GM21526 (cell line): Measurements from ENCODE around the gene GPR132.
A peak's percentile ranks its signal among the peaks of the same experiment; 100 is the strongest.
"Not testable (repeated sequence)": the region's sequence is repeated elsewhere in the genome, so short reads cannot be mapped to it uniquely, and the experiment has no call there.

ENCODE experiments used
- ATAC-seq: cut with Tn5 transposase; IDR thresholded peaks from one replicate; pipeline ENCODE4 v1.9.1; 2021; ENCODE audit warnings: moderate library complexity; ENCODE audit not compliant: unreplicated experiment, low FRiP score

GPR132 gene

GRCh38 chr14:105065280-105066228, at the start of gene GPR132:
Gene GPR132, minus strand, starts transcription at chr14:105065430. Its CDS starts 10,010 bp downstream, at chr14:105055420.
- ATAC-seq, result peak; percentile 48

GRCh38 chr14:105109243-105109642, 44.0 kb upstream of the GPR132 start:
- not testable (repeated sequence) for ATAC-seq

- ATAC-seq, result no peak
Observed at GRCh38 chr14:105108516-105108864, 43.3 kb upstream of the GPR132 start.

- ATAC-seq, result no peak
Observed at GRCh38 chr14:105107781-105108515, 42.7 kb upstream of the GPR132 start.

- no peak for ATAC-seq
Observed at GRCh38 chr14:105107351-105107750, 42.1 kb upstream of the GPR132 start.

- no peak for ATAC-seq
Observed at GRCh38 chr14:105105158-105105557, 39.9 kb upstream of the GPR132 start.

GRCh38 chr14:105102893-105103292, 37.7 kb upstream of the GPR132 start:
- ATAC-seq, result no peak

GRCh38 chr14:105102361-105102870, 37.2 kb upstream of the GPR132 start:
- ATAC-seq, result no peak

GRCh38 chr14:105100910-105101309, 35.7 kb upstream of the GPR132 start:
- no peak for ATAC-seq

GRCh38 chr14:105099778-105100177, 34.5 kb upstream of the GPR132 start:
- ATAC-seq, result no peak

GRCh38 chr14:105098316-105098715, 33.1 kb upstream of the GPR132 start:
- ATAC-seq, result no peak

GRCh38 chr14:105097794-105098127, 32.5 kb upstream of the GPR132 start:
- ATAC-seq, result no peak

- no peak for ATAC-seq
Observed at GRCh38 chr14:105096206-105096875, 31.1 kb upstream of the GPR132 start.

- ATAC-seq, result no peak
Observed at GRCh38 chr14:105095236-105095805, 30.1 kb upstream of the GPR132 start.

GRCh38 chr14:105094193-105094907, 29.1 kb upstream of the GPR132 start:
- ATAC-seq, result no peak

GRCh38 chr14:105093431-105094192, 28.4 kb upstream of the GPR132 start:
- ATAC-seq, result peak; percentile 37

GRCh38 chr14:105093038-105093430, 27.8 kb upstream of the GPR132 start:
- ATAC-seq, result peak; percentile 24

- no peak for ATAC-seq
Observed at GRCh38 chr14:105092171-105093037, 27.2 kb upstream of the GPR132 start.
